HG03095 (cell line): Measurements from ENCODE around the gene AOPEP.

ENCODE experiments used
- ATAC-seq: cut with Tn5 transposase; IDR thresholded peaks from one replicate; pipeline ENCODE4 v1.9.1; 2021; ENCODE audit warnings: moderate library complexity; ENCODE audit not compliant: unreplicated experiment

AOPEP gene

DNA sequence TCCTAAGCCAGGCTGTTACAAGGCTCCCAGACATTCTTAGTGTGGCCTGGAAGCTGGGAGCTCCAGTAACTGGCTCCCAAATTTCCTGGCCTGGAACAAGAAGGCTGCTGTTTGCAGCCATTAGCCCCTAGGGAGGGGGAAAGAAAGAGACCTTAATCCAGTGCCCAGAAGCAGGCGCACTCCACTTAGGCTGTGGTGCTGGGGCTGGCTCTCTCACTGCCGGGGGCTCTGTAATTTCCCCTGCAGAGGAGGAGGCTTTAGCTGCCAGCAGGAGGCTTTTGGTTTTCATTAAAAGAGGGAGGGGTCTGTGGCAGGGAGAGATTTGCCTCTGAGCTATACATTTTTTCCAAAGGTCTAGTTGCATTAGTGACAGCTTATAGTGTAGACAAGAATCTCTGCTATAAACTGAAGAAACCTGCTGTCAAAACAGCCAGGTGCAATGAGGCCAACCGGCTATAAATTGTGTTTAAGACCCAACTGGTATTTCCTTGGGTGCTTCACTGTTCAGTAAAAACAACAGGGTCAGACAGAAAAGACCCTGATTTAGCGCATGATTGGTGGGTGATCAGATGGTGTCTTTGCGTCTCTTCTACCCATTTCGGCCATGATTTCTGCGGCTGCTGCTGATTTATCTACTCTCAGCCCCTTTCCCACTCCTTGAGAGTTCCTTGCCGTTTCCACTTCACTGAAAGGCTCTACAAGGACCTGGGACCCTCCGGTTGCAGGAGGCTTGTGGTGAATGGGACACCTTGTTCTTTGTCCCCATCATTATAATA, 254.6 kb downstream of the AOPEP start:
- no peak for ATAC-seq

GRCh38 chr9:94981723-94982090, 255.2 kb downstream of the AOPEP start:
- no peak for ATAC-seq

- ATAC-seq: no peak
Observed at GRCh38 chr9:94982211-94982610, 255.7 kb downstream of the AOPEP start.

DNA sequence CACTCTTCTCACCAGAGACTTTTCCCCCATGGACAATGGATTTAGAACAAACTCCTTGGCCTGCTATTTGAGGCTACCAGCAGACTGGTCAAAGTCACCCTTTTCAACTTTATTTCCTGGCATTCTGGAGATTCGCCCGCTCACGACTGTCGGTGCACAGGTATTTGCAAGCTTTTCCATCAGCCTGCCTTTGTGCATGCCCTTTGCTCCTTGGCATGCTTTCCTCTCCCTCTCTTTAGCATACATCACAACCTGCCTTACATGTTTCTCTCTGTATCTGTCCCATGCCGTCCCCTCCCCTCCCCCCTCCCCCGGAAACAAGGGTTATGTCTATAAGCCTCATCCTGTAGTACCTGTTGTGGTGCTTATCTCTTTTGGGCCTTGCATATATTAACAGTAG, 257.1 kb downstream of the AOPEP start:
- no peak for ATAC-seq

- ATAC-seq: no peak
Observed at GRCh38 chr9:94984891-94985476, 258.5 kb downstream of the AOPEP start.

DNA sequence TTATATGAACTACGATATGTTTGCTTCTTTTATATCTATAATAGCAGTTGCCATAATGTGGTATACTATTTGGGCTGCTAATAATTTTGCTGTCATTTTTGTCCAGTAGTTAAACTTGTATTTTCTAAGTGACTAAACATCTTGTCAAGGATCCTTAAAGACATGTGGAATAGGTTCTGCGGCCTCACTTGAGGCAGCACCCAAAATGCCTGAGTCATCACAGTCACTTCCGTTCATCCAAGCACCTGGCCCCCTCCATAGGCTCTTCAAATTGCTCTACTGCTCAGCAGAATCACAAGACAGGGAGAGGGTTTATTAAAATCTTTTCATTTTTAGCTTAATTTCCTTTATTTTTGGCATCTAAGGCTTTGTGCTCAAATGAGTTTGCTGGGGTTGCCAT, 259.1 kb downstream of the AOPEP start:
- ATAC-seq: no peak

- no peak for ATAC-seq
Observed at GRCh38 chr9:94987731-94988130, 261.2 kb downstream of the AOPEP start.

DNA sequence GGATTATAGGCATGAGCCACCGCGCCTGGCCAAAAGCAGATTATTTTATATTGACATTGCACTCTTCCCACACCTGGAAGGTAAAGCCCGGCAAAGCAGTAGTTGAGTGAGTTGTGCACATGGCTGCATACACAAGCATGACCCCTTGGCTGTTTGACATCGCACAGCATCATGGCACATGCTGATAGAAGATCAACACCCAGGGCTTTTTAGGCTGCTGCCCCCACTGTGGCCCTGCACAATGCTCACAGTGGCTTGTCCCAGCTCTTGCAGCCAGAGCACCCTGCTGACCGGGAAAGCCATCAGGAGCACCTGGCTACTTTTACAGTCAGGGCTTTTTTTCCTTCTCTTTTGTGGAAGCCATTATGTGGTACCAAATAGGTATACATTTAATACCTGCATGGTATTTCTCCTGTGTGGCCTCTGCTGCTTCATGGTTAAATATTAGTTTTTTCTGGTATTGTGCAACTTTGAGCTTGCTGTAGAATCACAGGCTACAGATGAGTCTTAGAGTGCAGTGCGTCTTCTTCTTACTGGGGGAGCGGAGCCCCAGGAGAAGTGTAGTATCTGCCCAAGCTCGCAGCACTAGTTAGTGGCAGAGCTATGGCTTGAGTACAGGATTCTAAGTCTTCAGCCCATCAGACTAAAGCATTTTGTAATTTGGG, 264.5 kb downstream of the AOPEP start:
- no peak for ATAC-seq

DNA sequence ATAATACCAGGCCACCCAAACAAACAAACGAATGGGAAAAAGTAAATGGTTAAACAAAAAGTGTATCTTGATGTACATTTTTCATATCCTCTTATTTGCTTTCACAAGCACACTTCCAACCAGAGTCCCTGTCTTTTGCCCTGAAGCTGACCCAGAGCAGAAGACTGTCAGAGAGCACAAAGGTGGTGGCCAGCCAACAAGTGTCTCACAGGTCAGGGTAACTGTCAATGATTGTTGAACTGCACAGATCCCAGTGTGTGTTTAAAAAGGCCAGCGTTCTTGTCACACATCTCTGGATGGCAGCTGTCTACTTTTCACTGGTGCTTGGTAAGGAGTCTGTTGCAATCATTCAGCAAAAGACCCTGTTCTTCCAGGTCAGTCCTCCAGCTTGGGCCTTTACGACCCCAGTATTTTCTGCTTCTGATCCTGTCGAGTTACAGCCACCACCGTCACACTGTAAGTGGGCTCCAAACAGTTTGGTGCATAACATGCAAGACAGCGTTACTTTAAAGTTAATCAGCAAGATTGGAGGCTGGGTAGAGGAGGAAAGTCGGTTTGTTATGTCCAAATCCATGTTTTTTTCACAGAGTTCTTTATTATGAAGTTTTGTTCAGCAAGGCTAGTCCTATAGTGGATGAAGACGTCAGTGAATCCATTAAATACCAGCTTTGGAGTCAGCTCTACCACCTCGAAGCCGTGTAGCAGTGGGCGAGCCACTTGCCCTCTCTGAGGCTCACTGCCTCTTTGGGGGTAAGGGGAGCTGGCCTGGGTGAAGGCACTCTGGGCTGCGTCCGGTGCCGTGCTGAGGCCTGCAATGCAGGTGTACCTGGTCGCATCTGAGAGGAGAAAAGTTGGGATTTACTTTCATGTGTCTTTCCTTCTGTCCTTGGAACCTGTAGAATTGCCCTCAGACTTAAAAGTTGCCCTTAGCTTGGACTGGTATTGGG, 265.7 kb downstream of the AOPEP start:
- no peak for ATAC-seq

DNA sequence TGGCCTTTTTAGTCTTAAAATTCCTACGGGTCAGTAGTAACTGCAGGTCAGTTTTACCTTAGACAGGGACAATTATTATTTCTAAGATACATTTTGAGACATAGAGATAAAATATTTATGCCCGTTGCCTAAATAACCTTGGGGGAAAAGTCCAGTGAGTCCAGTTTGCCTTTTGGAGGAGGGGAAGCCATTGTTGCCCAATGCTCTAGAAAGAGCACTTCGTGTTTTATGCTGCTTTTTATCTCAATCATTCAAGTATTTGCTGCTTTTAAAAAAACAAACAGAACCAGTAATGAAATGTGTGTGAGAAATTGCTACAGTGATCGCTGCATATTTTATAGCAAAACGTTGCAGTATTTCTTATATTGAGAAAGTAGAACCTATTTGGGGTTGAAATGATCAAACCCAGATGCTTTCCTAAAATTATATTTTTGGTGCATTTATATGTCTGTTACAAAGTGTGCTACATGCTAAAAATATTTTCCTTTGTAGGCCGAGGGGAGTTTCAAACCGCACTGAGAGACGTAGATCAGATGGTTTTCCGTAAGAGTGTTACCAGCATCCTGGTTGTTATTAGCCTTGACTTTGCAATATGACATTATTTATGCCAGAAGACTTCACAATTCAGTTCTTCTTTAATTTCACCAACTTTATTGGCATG, 266.8 kb downstream of the AOPEP start:
- ATAC-seq: no peak

GRCh38 chr9:94993821-94994165, 267.3 kb downstream of the AOPEP start:
- no peak for ATAC-seq

GRCh38 chr9:94995048-94995693, 268.7 kb downstream of the AOPEP start:
- no peak for ATAC-seq

DNA sequence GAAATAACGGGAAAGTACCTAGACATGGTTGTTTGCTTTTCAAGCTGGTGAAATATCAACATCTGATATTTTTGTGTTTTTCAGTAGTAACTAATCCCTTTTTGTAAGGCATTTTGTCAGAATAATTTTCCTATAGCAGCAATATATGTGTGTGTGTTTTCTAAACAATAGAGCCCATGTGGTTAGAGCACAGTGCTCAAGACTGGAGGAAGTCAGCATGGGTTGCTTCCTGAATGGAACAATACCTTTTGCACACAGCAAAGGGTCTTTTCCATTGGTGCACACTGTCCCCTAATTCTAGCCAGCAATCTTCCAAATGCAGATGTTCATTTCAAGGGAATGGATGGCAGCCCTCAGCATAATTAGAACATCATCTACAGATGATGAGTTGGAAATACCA, 270.1 kb downstream of the AOPEP start:
- no peak for ATAC-seq

- no peak for ATAC-seq
Observed at GRCh38 chr9:94997727-94998126, 271.2 kb downstream of the AOPEP start.

DNA sequence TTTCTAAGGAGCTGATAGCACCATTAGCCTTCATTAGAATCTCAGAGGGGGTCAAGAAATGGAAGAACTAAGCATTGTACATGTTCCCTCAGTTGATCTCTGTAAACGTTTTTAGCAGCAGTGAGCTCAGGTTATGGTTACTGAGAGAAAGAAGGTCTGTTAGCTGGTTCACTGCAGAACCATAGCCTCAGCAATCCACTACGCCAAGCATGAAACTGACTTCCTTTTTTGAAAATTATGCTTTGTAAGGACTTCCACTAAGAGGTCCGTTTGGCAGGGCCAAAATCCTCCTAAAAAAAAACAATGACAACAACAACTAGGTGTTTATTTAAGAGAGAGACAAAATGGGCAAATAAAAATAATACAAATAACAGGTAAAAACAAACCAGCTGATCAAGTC, 273.3 kb downstream of the AOPEP start:
- ATAC-seq: no peak

- no peak for ATAC-seq
Observed at GRCh38 chr9:95000821-95001220, 274.3 kb downstream of the AOPEP start.

- ATAC-seq: no peak
Observed at GRCh38 chr9:95001720-95002119, 275.2 kb downstream of the AOPEP start.

DNA sequence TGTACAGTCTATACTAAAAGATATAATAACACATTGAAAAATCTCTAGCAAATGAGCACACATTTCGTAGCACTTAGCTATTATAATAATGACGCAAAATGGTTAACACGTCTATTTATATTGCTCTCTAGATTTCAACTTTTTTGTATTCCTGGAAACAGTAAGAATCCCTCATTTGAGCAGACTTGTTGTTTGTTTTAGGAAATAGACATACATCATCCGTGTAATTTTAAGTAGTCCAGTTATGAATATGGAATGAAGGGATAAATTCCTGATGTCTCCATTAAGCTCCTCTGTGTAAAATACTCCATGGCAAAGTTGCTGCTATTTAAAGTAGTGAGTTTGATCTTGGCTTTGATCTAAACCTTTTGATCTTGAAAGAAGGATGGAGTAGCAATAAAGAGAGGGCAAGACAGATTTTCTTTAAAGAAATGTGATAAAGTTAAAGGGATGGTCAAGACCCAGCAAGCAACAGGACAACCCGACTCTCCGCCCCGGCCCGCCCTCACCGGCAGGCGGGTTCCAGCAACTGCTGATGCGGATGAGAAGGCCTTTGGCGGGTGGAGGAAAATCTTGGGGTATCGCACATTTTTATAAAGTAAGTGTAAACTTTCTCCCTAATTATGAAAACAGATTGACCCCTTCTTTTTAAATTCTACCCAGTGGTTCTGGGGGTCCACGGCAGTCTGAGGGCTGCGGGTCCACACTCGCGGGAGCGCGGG, 277.4 kb downstream of the AOPEP start:
- ATAC-seq: no peak

DNA sequence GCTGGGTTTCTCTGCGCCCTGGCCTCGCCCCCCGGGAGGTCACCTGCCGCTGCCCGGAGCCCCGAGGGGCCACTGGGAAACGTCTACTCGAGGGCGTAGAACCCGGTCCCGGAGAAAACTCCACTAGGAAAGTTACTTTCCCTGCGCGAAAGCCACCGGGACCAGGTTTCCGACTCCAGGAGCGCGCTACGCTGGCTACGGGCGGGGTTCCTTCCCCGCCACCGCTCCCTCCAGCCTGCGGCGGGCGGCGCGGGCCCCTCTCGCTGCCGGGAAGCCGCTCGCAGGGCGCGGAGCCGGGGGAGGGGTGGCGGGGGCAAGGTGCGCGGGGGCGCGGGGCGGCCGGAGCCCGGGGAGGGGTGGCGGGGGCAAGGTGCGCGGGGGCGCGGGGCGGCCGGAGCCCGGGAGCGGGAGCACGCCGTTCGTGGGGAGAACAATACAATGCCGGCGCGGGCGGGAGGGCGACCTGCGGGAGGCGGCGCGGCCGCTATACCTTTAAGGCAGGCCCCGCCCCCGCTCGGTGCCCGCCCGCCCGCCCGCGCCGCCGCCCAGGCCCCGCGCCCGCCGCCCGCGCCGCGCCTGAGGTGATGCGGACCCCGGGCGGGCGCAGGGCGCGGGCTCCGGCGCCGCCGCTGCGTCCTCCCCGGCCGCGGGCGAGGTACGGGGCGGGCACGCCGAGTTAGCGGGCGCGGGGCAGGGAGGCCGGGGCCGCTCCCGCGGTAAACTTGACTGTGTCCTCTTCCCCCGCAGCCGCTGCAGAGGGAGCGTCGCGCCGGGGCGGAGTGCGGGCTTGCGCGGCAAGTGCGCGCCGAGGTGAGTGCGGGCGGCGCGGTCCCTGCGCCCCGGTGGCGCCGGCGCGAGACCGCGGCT, 278.1 kb downstream of the AOPEP start:
- no peak for ATAC-seq
